Thymus (tissue), 11 donors: ENCODE results near the gene HPS1. TPM values are rescaled to one million over a fixed set of nuclear protein-coding genes. Genes with fewer than 3 reads are reported as not detected.

Experiments
- DNase-seq, 9 donors: peaks; one replicate each; pipeline ENCODE4 v3.0.0-alpha.2; 2013; ENCODE audit warnings: low spot score in 9 of 9, low read depth in 6 of 9, missing footprints in 1 of 9
- H3K27ac ChIP-seq, 2 donors: one replicate each; pipeline ENCODE4 v1.5.1; 2013; ENCODE audit warnings: control low read depth in 1 of 2, low read depth in 1 of 2, low read length in 1 of 2, mild to moderate bottlenecking in 1 of 2, moderate library complexity in 1 of 2
- H3K27me3 ChIP-seq, 2 donors: one replicate each; pipeline ENCODE4 v1.5.1; 2013; ENCODE audit warnings: low read length in 1 of 2; ENCODE audit not compliant: control insufficient read depth in 2 of 2, insufficient read depth in 1 of 2
- H3K36me3 ChIP-seq, 2 donors: one replicate each; pipeline ENCODE4 v1.5.1; 2013; ENCODE audit warnings: low read length in 1 of 2, mild to moderate bottlenecking in 1 of 2, moderate library complexity in 1 of 2; ENCODE audit not compliant: control insufficient read depth in 2 of 2, insufficient read depth in 2 of 2
- H3K4me1 ChIP-seq, 2 donors: one replicate each; pipeline ENCODE4 v1.5.1; 2013; ENCODE audit warnings: low read length in 2 of 2; ENCODE audit not compliant: control insufficient read depth in 2 of 2, insufficient read depth in 2 of 2
- H3K4me3 ChIP-seq, 2 donors: one replicate each; pipeline ENCODE4 v1.5.1; 2013; ENCODE audit warnings: low read length in 2 of 2, control low read depth in 1 of 2, mild to moderate bottlenecking in 1 of 2
- H3K9me3 ChIP-seq, 2 donors: one replicate each; pipeline ENCODE4 v1.5.1; 2013; ENCODE audit warnings: low read length in 1 of 2, mild to moderate bottlenecking in 1 of 2; ENCODE audit not compliant: control insufficient read depth in 2 of 2, insufficient read depth in 1 of 2
- WGBS: extraction: QIAGEN DNeasy Blood & Tissue Kit; methylation state at CpG from one replicate; pipeline ENCODE4 v1.1.7; 2013; 5-methylcytosine and 5-hydroxymethylcytosine counted together
- polyA plus RNA-seq: library from polyadenylated mRNA; stranded (reverse); fragments of 200-250 nt; gene quantifications from one replicate; pipeline ENCODE4 v1.2.3, GENCODE V29; 2013
- total RNA-seq: library from RNA; stranded (reverse); fragments of 120-200 nt; gene quantifications from one replicate; pipeline ENCODE4 v1.2.4, GENCODE V29; 2013
- donor health status: healthy.

The HPS1 gene
- total and polyA plus RNA-seq, 2 donors, result 22.1 to 50.4 TPM

DNA sequence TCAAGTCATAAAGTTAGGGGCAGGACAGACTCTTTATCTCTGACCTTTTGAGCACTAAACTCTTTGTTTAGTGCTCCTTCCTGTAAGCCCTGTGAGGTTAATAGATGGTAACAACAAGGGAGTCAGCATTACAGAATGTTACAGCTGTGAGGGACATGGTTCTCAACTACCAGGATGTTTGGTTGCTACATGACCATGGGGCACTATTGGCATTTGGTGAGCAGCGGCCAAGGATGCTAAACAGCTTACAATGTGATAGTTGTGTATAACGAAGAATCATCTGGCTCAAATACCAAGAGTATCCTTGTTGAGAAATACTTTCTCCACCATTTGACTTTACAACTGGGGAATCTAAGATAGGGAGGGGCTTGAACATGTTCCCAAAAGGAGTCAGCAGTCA lies 35.4 kb upstream of the HPS1 start:
- Histone ChIP-seq H3K4me1 (no peaks in the 10 kb centered on the region), H3K36me3 (no peaks in the 10 kb centered on the region), H3K4me3 (no peak overlapping the region), H3K27ac (no peak overlapping the region), H3K9me3 (no peaks in the 10 kb centered on the region), H3K27me3 (no peaks in the 10 kb centered on the region)
- WGBS, result 94% methylated on average over 2 of the region's 2 CpGs
- no peak for DNase-seq

DNA sequence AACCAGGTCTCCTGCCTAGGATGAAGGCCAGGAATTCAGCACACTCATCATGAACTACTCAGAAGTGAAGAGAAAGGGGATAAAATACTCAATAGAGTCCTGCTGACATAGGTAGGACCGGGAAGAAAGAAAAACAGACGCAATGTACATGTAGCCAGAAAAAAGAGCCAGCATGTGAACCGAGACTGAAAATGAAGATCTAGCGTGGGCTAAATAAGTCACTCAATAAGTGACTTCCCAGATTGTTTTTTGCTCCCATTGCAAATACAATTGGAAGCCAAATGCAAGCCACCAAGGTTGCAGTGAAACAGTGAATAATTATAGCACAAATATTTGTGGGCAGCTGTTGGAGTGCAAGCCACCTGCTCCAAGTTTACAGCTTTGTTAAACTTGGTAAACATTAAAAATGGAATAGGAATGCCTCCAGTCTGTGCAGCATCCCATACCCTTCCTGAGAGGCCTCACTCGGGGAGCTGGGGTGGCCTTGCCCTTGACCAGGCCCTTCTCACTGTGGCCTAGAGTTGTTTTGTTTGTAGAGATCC lies 34.7 kb upstream of the HPS1 start:
- Histone ChIP-seq H3K36me3 (no peaks in the 10 kb centered on the region), H3K4me1 (no peaks in the 10 kb centered on the region), H3K9me3 (no peaks in the 10 kb centered on the region), H3K27ac (no peak overlapping the region), H3K4me3 (no peak overlapping the region), H3K27me3 (no peaks in the 10 kb centered on the region)
- DNase-seq, result no peak
- 94% methylated on average over 5 of the region's 5 CpGs for WGBS

DNA sequence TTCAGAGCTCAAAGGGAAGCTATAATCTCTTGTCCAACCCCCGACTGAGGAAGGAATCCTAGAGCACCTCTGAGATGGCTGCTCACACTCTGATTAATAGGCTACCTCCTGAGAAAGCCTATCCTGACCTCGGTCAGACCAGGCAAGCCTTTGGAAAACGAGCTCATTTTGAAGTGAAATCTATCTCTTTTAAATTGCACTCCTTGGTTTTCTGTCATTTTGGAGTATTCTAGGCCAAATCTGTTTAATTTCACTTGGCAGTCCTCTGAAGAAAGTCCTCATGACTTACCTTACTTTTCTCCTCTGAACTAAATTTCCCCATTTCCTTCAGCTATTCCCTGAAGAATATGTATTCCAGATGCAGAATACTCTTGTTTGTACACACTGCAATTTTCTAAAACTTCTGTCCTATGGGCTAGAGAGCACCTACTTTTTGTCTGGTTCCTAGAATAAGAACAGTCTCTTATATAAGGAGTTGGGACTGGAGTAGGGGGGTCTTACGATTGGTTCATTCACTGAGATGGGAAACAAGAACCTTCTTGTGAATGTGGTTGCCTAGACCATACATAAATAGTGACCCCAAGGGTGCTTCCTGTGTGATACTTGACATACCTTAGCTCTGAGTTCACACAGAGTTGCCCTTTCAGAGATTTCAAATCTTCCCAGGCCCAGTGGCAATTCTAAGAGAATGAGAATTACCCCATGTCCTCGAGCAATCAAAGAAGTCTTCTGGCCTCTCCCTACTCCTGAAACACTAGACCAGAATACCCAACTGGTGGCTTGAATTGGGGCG lies 31.9 kb upstream of the HPS1 start:
- 91% methylated on average over 6 of the region's 6 CpGs for WGBS

GRCh38 chr10:98477861-98478260 lies 31.1 kb upstream of the HPS1 start:
- DNase-seq, result no peak
- no peaks in the 10 kb centered on the region for H3K4me1 ChIP-seq
- H3K4me3 ChIP-seq, result no peak overlapping the region
- H3K36me3 ChIP-seq, result no peaks in the 10 kb centered on the region
- H3K9me3 ChIP-seq, result no peaks in the 10 kb centered on the region
- no peaks in the 10 kb centered on the region for H3K27me3 ChIP-seq
- no peak overlapping the region for H3K27ac ChIP-seq

More for the DNA sequence above, 31.9 kb upstream of the HPS1 start:
- H3K27ac ChIP-seq, result no peak overlapping the region
- no peaks in the 10 kb centered on the region for H3K4me1 ChIP-seq
- H3K9me3 ChIP-seq, result no peaks in the 10 kb centered on the region
- no peak overlapping the region for H3K4me3 ChIP-seq
- DNase-seq, result no peak
- no peaks in the 10 kb centered on the region for H3K27me3 ChIP-seq
- no peaks in the 10 kb centered on the region for H3K36me3 ChIP-seq

- Histone ChIP-seq H3K4me3 (no peak overlapping the region), H3K9me3 (no peaks in the 10 kb centered on the region), H3K27ac (no peak overlapping the region), H3K4me1 (no peaks in the 10 kb centered on the region), H3K36me3 (no peaks in the 10 kb centered on the region), H3K27me3 (peaks cover 0 to 7% of the 10 kb centered on the region in 2 donors)
- DNase-seq, result no peak
Measured at GRCh38 chr10:98474628-98475027, 27.9 kb upstream of the HPS1 start.

GRCh38 chr10:98472196-98472595 lies 25.5 kb upstream of the HPS1 start:
- Histone ChIP-seq H3K27me3 (peaks cover 2 to 29% of the 10 kb centered on the region in 2 donors), H3K9me3 (no peaks in the 10 kb centered on the region), H3K4me1 (peaks cover 5 to 8% of the 10 kb centered on the region in 2 donors), H3K4me3 (no peak overlapping the region), H3K36me3 (no peaks in the 10 kb centered on the region), H3K27ac (no peak overlapping the region)
- no peak for DNase-seq
- WGBS, result 33% methylated on average over 4 of the region's 4 CpGs

DNA sequence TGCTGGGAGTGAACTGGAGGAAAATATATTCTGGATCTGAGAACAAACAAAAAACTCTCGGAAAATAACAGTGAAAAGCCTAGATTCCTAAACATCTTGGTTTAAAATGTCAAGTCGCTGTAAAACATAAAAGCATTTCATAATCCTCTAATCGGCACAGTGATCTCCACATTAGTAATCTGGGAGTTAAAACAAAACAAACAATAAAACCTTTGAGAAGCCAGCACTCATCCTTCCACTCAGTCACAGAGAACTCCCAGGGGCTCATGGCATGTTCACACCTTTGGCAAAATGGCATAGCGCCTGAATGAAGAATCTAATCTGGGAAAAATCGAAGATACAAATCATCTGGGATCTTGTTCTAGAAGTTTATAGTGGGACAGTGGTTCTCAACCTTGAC lies 24.1 kb upstream of the HPS1 start:
- Histone ChIP-seq H3K4me3 (no peak overlapping the region), H3K27me3 (peaks cover 6 to 34% of the 10 kb centered on the region in 2 donors), H3K4me1 (peaks cover 5 to 8% of the 10 kb centered on the region in 2 donors), H3K36me3 (no peaks in the 10 kb centered on the region), H3K9me3 (no peaks in the 10 kb centered on the region), H3K27ac (no peak overlapping the region)
- no peak for DNase-seq
- 96% methylated on average over 5 of the region's 5 CpGs for WGBS

- Histone ChIP-seq H3K27ac (no peak overlapping the region), H3K36me3 (no peaks in the 10 kb centered on the region), H3K27me3 (peaks cover 6 to 34% of the 10 kb centered on the region in 2 donors), H3K9me3 (no peaks in the 10 kb centered on the region), H3K4me3 (no peak overlapping the region), H3K4me1 (peaks cover 5 to 8% of the 10 kb centered on the region in 2 donors)
- DNase-seq, result no peak
- WGBS, result 96% methylated on average over 2 of the region's 2 CpGs
Measured at GRCh38 chr10:98469001-98469931, 22.5 kb upstream of the HPS1 start.
